ENCODE results near the gene PPT1. TPM values are rescaled to one million over a fixed set of nuclear protein-coding genes. Genes with fewer than 3 reads are reported as not detected.
"Not testable (repeated sequence)": the region's sequence is repeated elsewhere in the genome, so short reads cannot be mapped to it uniquely, and the experiment has no call there.

The PPT1 gene
- total and polyA plus RNA-seq, 5 donors: 37.6 to 59.0 (median 41.6) TPM

GRCh38 chr1:40092241-40092640 lies 4.8 kb downstream of the PPT1 start:
- intact Hi-C loops (cut with DNase I): no loop called here
- no peak for DNase-seq

GRCh38 chr1:40090652-40091355 lies 6.2 kb downstream of the PPT1 start:
- no peak overlapping the region for H3K27ac ChIP-seq (ENCODE audit: low read length)
- 90% methylated on average over 5 of the region's 5 CpGs for WGBS
- intact Hi-C loops (cut with DNase I): no loop called here
- DNase-seq (no peak), ATAC-seq (no peak)
- no peak overlapping the region for H3K4me3 ChIP-seq (ENCODE audit: low read length)
- H3K4me1 ChIP-seq (ENCODE audit: control insufficient read depth, insufficient read depth, low read length): no peaks in the 10 kb centered on the region
- H3K9me3 ChIP-seq (ENCODE audit: control insufficient read depth, low read length): no peaks in the 10 kb centered on the region
- no peaks in the 10 kb centered on the region for H3K27me3 ChIP-seq (ENCODE audit: control insufficient read depth, insufficient read depth)

More at GRCh38 chr1:40092241-40092640, 4.8 kb downstream of the PPT1 start:
- WGBS: 91% methylated on average over 2 of the region's 2 CpGs
- Histone ChIP-seq H3K27ac (ENCODE audit: low read length) (no peak overlapping the region), H3K27me3 (ENCODE audit: control insufficient read depth, insufficient read depth) (no peaks in the 10 kb centered on the region), H3K4me3 (ENCODE audit: low read length) (no peak overlapping the region), H3K9me3 (ENCODE audit: control insufficient read depth, low read length) (no peaks in the 10 kb centered on the region), H3K4me1 (ENCODE audit: control insufficient read depth, insufficient read depth, low read length) (no peaks in the 10 kb centered on the region)
- ATAC-seq: no peak

GRCh38 chr1:40084750-40085149 lies 12.3 kb downstream of the PPT1 start:
- ATAC-seq; intact Hi-C loops (cut with DNase I); H3K27me3 ChIP-seq (ENCODE audit: control insufficient read depth, insufficient read depth); H3K4me3 ChIP-seq (ENCODE audit: low read length); H3K27ac ChIP-seq (ENCODE audit: low read length); H3K9me3 ChIP-seq (ENCODE audit: control insufficient read depth, low read length); H3K4me1 ChIP-seq (ENCODE audit: control insufficient read depth, insufficient read depth, low read length): not testable (repeated sequence)
- DNase-seq: peak; percentile 72 to 90 (median 85)
- 26% methylated on average over 11 of the region's 11 CpGs for WGBS

GRCh38 chr1:40081871-40082270 lies 15.2 kb downstream of the PPT1 start:
- Histone ChIP-seq H3K4me1 (ENCODE audit: control insufficient read depth, insufficient read depth, low read length) (no peaks in the 10 kb centered on the region), H3K27ac (ENCODE audit: low read length) (no peak overlapping the region), H3K9me3 (ENCODE audit: control insufficient read depth, low read length) (no peaks in the 10 kb centered on the region), H3K27me3 (ENCODE audit: control insufficient read depth, insufficient read depth) (no peaks in the 10 kb centered on the region), H3K4me3 (ENCODE audit: low read length) (no peak overlapping the region)
- 78% methylated on average over 7 of the region's 7 CpGs for WGBS
- intact Hi-C loops (cut with DNase I): no loop called here
- DNase-seq (peak in 1 of 3 donors; percentile 14), ATAC-seq (no peak)

GRCh38 chr1:40079774-40080400 lies 17.2 kb downstream of the PPT1 start:
- 84% methylated on average over 6 of the region's 6 CpGs for WGBS
- Histone ChIP-seq H3K27ac (ENCODE audit: low read length) (no peak overlapping the region), H3K27me3 (ENCODE audit: control insufficient read depth, insufficient read depth) (no peaks in the 10 kb centered on the region), H3K9me3 (ENCODE audit: control insufficient read depth, low read length) (no peaks in the 10 kb centered on the region), H3K4me3 (ENCODE audit: low read length) (no peak overlapping the region), H3K4me1 (ENCODE audit: control insufficient read depth, insufficient read depth, low read length) (no peaks in the 10 kb centered on the region)
- ATAC-seq: no peak
- intact Hi-C loops (cut with DNase I): no loop called here
- DNase-seq: no peak

- Histone ChIP-seq H3K27me3 (ENCODE audit: control insufficient read depth, insufficient read depth) (no peaks in the 10 kb centered on the region), H3K4me3 (ENCODE audit: low read length) (no peak overlapping the region), H3K4me1 (ENCODE audit: control insufficient read depth, insufficient read depth, low read length) (no peaks in the 10 kb centered on the region), H3K9me3 (ENCODE audit: control insufficient read depth, low read length) (no peaks in the 10 kb centered on the region), H3K27ac (ENCODE audit: low read length) (no peak overlapping the region)
- intact Hi-C loops (cut with DNase I): no loop called here
- 89% methylated on average over 5 of the region's 5 CpGs for WGBS
- peak; percentile 59 to 61 for ATAC-seq
- no peak for DNase-seq
Observed at GRCh38 chr1:40078512-40079333, 18.3 kb downstream of the PPT1 start.

DNA sequence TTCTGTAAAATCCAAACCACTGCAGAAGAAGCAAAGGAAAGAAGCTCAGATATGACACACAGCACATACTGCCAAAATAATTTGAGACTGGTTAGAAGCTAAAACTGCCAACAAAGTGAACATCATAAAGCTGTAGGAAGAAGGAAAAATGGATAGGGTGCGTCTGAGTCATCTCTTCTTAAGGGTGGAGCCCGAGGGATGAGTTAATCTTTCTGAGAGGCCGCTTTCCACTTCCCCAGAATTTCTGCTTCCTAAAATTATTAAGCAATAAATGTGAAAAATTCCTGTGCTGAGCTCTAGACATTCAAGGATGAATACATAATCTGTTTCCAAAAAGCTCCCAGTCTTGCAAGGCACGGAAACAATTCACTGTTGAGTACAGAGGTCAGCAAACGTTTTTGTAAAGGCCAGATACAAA lies 20.1 kb downstream of the PPT1 start:
- intact Hi-C loops (cut with DNase I): no loop called here
- Histone ChIP-seq H3K9me3 (ENCODE audit: control insufficient read depth, low read length) (no peaks in the 10 kb centered on the region), H3K27ac (ENCODE audit: low read length) (peak overlapping the region; percentile 61), H3K4me3 (ENCODE audit: low read length) (no peak overlapping the region), H3K4me1 (ENCODE audit: control insufficient read depth, insufficient read depth, low read length) (no peaks in the 10 kb centered on the region), H3K27me3 (ENCODE audit: control insufficient read depth, insufficient read depth) (no peaks in the 10 kb centered on the region)
- ATAC-seq (peak; percentile 50 to 51), DNase-seq (no peak)
- 55% methylated on average over 5 of the region's 5 CpGs for WGBS

GRCh38 chr1:40075266-40075665 lies 21.8 kb downstream of the PPT1 start:
- Histone ChIP-seq H3K27ac (ENCODE audit: low read length) (no peak overlapping the region), H3K9me3 (ENCODE audit: control insufficient read depth, low read length) (no peaks in the 10 kb centered on the region), H3K4me1 (ENCODE audit: control insufficient read depth, insufficient read depth, low read length) (no peaks in the 10 kb centered on the region), H3K27me3 (ENCODE audit: control insufficient read depth, insufficient read depth) (no peaks in the 10 kb centered on the region), H3K4me3 (ENCODE audit: low read length) (no peak overlapping the region)
- ATAC-seq (no peak), DNase-seq (no peak)
- 82% methylated on average over 4 of the region's 4 CpGs for WGBS
- intact Hi-C loops (cut with DNase I): no loop called here

DNA sequence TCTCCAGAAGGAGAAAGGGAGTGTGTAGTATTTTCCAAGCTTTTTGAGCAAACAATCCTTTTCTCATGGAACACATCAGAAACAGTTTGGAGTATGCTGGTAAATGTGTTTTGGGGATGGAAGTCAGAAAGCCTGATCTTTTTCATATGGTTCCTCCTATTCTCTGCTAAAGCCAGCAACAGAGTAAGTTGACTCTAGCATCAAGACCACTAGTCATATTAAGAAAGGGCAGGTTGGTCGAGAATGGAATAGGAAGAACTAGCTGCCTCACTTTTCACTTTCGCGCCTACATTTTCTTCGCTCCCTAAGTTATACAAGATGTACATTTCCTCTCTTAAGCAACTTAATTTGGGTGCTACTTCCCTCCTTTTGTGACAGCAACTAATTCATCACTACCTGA lies 24.0 kb downstream of the PPT1 start:
- Histone ChIP-seq H3K4me3 (ENCODE audit: low read length) (no peak overlapping the region), H3K27ac (ENCODE audit: low read length) (no peak overlapping the region), H3K4me1 (ENCODE audit: control insufficient read depth, insufficient read depth, low read length) (no peaks in the 10 kb centered on the region), H3K9me3 (ENCODE audit: control insufficient read depth, low read length) (no peaks in the 10 kb centered on the region), H3K27me3 (ENCODE audit: control insufficient read depth, insufficient read depth) (no peaks in the 10 kb centered on the region)
- 84% methylated on average over 4 of the region's 4 CpGs for WGBS
- ATAC-seq: no peak
- intact Hi-C loops (cut with DNase I): no loop called here
- no peak for DNase-seq

DNA sequence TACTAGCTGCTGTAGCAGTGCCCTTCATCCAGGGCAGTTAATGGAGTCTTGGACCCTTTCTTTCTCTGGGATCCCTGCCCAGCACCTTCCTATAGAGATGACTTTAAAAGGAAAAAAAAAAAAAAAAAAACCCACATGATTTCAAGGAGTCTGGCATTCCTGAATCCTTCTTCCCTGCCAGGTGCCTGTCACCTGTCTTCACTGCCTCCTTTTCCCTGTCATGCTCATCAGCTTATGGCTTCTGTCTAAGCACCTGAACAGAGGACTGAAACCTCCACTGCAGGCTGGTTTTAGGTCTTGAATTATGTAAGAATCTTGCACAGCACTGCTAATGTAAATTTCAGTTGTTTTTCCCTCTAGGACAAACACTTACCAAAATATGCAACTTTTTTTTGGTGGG lies 24.9 kb downstream of the PPT1 start:
- DNase-seq (no peak), ATAC-seq (no peak)
- H3K27ac ChIP-seq (ENCODE audit: low read length): no peak overlapping the region
- no peaks in the 10 kb centered on the region for H3K9me3 ChIP-seq (ENCODE audit: control insufficient read depth, low read length)
- intact Hi-C loops (cut with DNase I): no loop called here
- H3K4me1 ChIP-seq (ENCODE audit: control insufficient read depth, insufficient read depth, low read length): no peaks in the 10 kb centered on the region
- no peak overlapping the region for H3K4me3 ChIP-seq (ENCODE audit: low read length)
- no peaks in the 10 kb centered on the region for H3K27me3 ChIP-seq (ENCODE audit: control insufficient read depth, insufficient read depth)

- no peaks in the 10 kb centered on the region for H3K9me3 ChIP-seq (ENCODE audit: control insufficient read depth, low read length)
- H3K27ac ChIP-seq (ENCODE audit: low read length): no peak overlapping the region
- no peaks in the 10 kb centered on the region for H3K27me3 ChIP-seq (ENCODE audit: control insufficient read depth, insufficient read depth)
- no peak overlapping the region for H3K4me3 ChIP-seq (ENCODE audit: low read length)
- H3K4me1 ChIP-seq (ENCODE audit: control insufficient read depth, insufficient read depth, low read length): no peaks in the 10 kb centered on the region
- DNase-seq (no peak), ATAC-seq (no peak)
- 74% methylated on average over 3 of the region's 3 CpGs for whole genome bisulfite sequencing
- intact Hi-C loops (cut with DNase I): no loop called here
Observed at GRCh38 chr1:40067851-40068250, 29.2 kb downstream of the PPT1 start.

Data from right cardiac atrium (tissue), 5 donors.